ENCODE data around the gene CYP3A4.

Gene CYP3A4

GRCh38 chr7:99719996-99720769 is 63.8 kb downstream of the CYP3A4 start:
- no peak for DNase-seq

GRCh38 chr7:99713995-99714570 is 69.9 kb downstream of the CYP3A4 start:
- DNase-seq, result no peak

GRCh38 chr7:99709838-99710578 is 74.0 kb downstream of the CYP3A4 start:
- DNase-seq, result no peak

GRCh38 chr7:99709260-99709659 is 74.7 kb downstream of the CYP3A4 start:
- DNase-seq, result no peak

- no peak for DNase-seq
Observed at GRCh38 chr7:99707096-99707495, 76.9 kb downstream of the CYP3A4 start.

All from cortex of kidney (tissue), 1 donor.